Panc1 (cell line): ENCODE measurements around the gene SLC6A6. TPM values are rescaled to one million over a fixed set of nuclear protein-coding genes. Genes with fewer than 3 reads are reported as not detected.

Experiments used
- ATAC-seq: fragments of 200-7000 bp; cut with Tn5 transposase; 2 replicates; pipeline ENCODE4 v1.9.1; 2020; ENCODE audit warnings: mild to moderate bottlenecking, moderate library complexity
- BruUV-seq: library from RNA; stranded (reverse); fragments of 400-500 nt; replicated peaks from 2 replicates; lab custom pipeline; 2021; lab: Mats Ljungman, UMichigan
- CTCF ChIA-PET: fragments of 300-600 bp; sonication (Branson Sonifier 250); formaldehyde crosslinking; loops from one replicate; lab custom pipeline; 2022; ENCODE audit warnings: antibody characterized with exemption; lab: Charles Lee
- POLR2A ChIA-PET: fragments of 300-600 bp; sonication (Branson Sonifier 250); formaldehyde crosslinking; loops from one replicate; lab custom pipeline; 2022; ENCODE audit warnings: antibody characterized with exemption; lab: Charles Lee
- DNase-seq: peaks from one replicate; pipeline ENCODE4 v3.0.0-alpha.2; 2010; ENCODE audit warnings: low read depth, low spot score
- H3K27ac ChIP-seq: 2 replicates; pipeline ENCODE4 v1.5.1; 2011; ENCODE audit warnings: mild to moderate bottlenecking, low read length, inconsistent platforms
- H3K27me3 ChIP-seq: fragments of 200-500 bp; sonication (Bioruptor generic); 2 replicates; pipeline ENCODE4 v1.6.0; 2014; ENCODE audit warnings: low read length, inconsistent platforms; ENCODE audit not compliant: control insufficient read depth, insufficient read depth
- H3K36me3 ChIP-seq: fragments of 200-500 bp; sonication (Bioruptor generic); 2 replicates; pipeline ENCODE4 v1.5.1; 2014; ENCODE audit warnings: inconsistent platforms, mild to moderate bottlenecking, low read length, moderate library complexity; ENCODE audit not compliant: control insufficient read depth, insufficient read depth
- H3K4me1 ChIP-seq: 2 replicates; pipeline ENCODE4 v1.5.1; 2011; ENCODE audit warnings: inconsistent platforms, mild to moderate bottlenecking, low read length, moderate library complexity; ENCODE audit not compliant: control insufficient read depth, insufficient read depth
- H3K4me3 ChIP-seq, 2 experiments: 2 replicates each; pipeline ENCODE4 v1.5.1; 2011 to 2012; ENCODE audit warnings: low read depth in 2 of 2, low read length in 2 of 2, mild to moderate bottlenecking in 2 of 2, inconsistent platforms in 1 of 2, moderate library complexity in 1 of 2
- H3K9me3 ChIP-seq: fragments of 200-500 bp; sonication (Bioruptor generic); 2 replicates; pipeline ENCODE4 v1.5.1; 2014; ENCODE audit warnings: low read depth, mild to moderate bottlenecking, inconsistent platforms, low read length, moderate library complexity; ENCODE audit not compliant: control insufficient read depth, insufficient read depth
- POLR2AphosphoS5 ChIP-seq: IDR thresholded peaks from 2 replicates; pipeline ENCODE4 v1.6.1; 2012; ENCODE audit warnings: mild to moderate bottlenecking, low read depth, low read length, moderate library complexity
- REST ChIP-seq, 2 experiments: IDR thresholded peaks; 2 replicates each; pipeline ENCODE4 v1.6.1; 2011 to 2012; ENCODE audit warnings: low read depth in 2 of 2, control low read depth in 1 of 2, low read length in 1 of 2, mild to moderate bottlenecking in 1 of 2, moderate library complexity in 1 of 2; ENCODE audit not compliant: insufficient read depth in 1 of 2
- SIN3A ChIP-seq: IDR thresholded peaks from 2 replicates; pipeline ENCODE4 v1.6.1; 2012; ENCODE audit warnings: low read depth, mild to moderate bottlenecking, low read length, moderate library complexity, borderline replicate concordance; ENCODE audit not compliant: insufficient read depth
- TCF7L2 ChIP-seq: IDR thresholded peaks from 2 replicates; pipeline ENCODE4 v1.6.1; 2011; ENCODE audit warnings: mild to moderate bottlenecking, low read depth, low read length, inconsistent platforms
- in situ Hi-C: cut with HindIII; loops from 2 replicates; pipeline ENCODE4 v1.10.0; 2016; ENCODE audit warnings: low sequenced_read_pairs, low pct_unique_long_range_greater_than_20kb
- intact Hi-C: fragments of 100-400 bp; cut with micrococcal nuclease; formaldehyde crosslinking; loops from one replicate; pipeline ENCODE4 v1.10.0; 2022; ENCODE audit not compliant: unreplicated experiment
- total RNA-seq: library from RNA; stranded (reverse); gene quantifications from one replicate; pipeline ENCODE4 v1.2.1, GENCODE V29; 2021; ENCODE audit not compliant: unreplicated experiment
- TF ChIP-seq, protein P1 (sequence below): fragments of 450-650 bp; IDR thresholded peaks from 2 replicates; pipeline ENCODE4 v1.5.1; 2017; ENCODE audit warnings: mild to moderate bottlenecking

The SLC6A6 gene
- total RNA-seq, 1 experiment from 2014 or later: 61.0 TPM

- no peaks in the 10 kb centered on the region for H3K27me3 ChIP-seq
- H3K9me3 ChIP-seq: no peaks in the 10 kb centered on the region
- TF ChIP-seq REST (IDR thresholded peaks at IDR 0.05; ENCODE audit: insufficient read depth in 1 of 2, low read depth in 2 of 2, low read length in 1 of 2): no peak
- no peak for TF ChIP-seq TCF7L2
- TF ChIP-seq, protein P1, sequence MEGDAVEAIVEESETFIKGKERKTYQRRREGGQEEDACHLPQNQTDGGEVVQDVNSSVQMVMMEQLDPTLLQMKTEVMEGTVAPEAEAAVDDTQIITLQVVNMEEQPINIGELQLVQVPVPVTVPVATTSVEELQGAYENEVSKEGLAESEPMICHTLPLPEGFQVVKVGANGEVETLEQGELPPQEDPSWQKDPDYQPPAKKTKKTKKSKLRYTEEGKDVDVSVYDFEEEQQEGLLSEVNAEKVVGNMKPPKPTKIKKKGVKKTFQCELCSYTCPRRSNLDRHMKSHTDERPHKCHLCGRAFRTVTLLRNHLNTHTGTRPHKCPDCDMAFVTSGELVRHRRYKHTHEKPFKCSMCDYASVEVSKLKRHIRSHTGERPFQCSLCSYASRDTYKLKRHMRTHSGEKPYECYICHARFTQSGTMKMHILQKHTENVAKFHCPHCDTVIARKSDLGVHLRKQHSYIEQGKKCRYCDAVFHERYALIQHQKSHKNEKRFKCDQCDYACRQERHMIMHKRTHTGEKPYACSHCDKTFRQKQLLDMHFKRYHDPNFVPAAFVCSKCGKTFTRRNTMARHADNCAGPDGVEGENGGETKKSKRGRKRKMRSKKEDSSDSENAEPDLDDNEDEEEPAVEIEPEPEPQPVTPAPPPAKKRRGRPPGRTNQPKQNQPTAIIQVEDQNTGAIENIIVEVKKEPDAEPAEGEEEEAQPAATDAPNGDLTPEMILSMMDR: no peak
- no peak for TF ChIP-seq POLR2AphosphoS5
- TF ChIP-seq SIN3A: no peak
- BruUV-seq: no TSS peak
- intact Hi-C loops (no loop called here), in situ Hi-C loops (no loop called here)
- peaks cover 61% of the 10 kb centered on the region for H3K4me1 ChIP-seq
- H3K36me3 ChIP-seq: no peaks in the 10 kb centered on the region
- POLR2A ChIA-PET: interaction anchor here (0.6 kb wide), 1 partner anchor 57 kb away, joined by 11 read pairs; no protein-coding TSS in a partner anchor
- DNase-seq (no peak), ATAC-seq (no peak)
- peak overlapping the region; percentile 34; the same call in 1 of the 2 replicates for H3K27ac ChIP-seq
- H3K4me3 ChIP-seq: no peak overlapping the region
- CTCF ChIA-PET: no interaction called here
Measured at GRCh38 chr3:14415501-14415900, 13.1 kb downstream of the SLC6A6 start.

DNA sequence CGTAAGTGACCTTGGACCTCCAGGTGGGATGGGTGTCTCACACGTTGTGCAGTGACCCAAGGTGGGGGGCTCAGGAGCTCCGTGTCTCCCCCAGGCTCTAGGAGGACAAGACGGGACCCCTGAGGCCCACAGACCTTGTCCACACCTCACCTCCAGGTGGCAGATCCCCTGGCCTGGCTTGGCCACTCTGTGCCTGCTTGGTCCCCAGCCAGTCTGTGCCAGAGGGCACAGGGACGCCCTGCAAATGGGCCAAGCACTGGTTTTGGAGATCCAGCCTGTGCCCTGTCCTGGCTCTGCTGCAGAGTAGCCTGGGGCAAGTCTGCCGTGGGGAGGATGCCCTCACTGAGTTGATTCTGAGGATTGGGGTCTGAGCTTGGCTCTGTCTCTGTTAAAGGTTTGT is 14.0 kb downstream of the SLC6A6 start:
- Histone ChIP-seq H3K36me3 (no peaks in the 10 kb centered on the region), H3K27me3 (no peaks in the 10 kb centered on the region), H3K4me1 (peaks cover 52% of the 10 kb centered on the region), H3K27ac (no peak overlapping the region), H3K4me3 (no peak overlapping the region), H3K9me3 (no peaks in the 10 kb centered on the region)
- intact Hi-C loops: no loop called here
- POLR2A ChIA-PET: interaction anchor here (0.6 kb wide), 1 partner anchor 1998 kb away, joined by 3 read pairs; no protein-coding TSS in a partner anchor
- in situ Hi-C loops: no loop called here
- no TSS peak for BruUV-seq
- TF ChIP-seq SIN3A (no peak), REST (IDR thresholded peaks at IDR 0.05; ENCODE audit: insufficient read depth in 1 of 2, low read depth in 2 of 2, low read length in 1 of 2) (no peak), POLR2AphosphoS5 (no peak), TCF7L2 (no peak)
- TF ChIP-seq, protein P1: no peak
- ATAC-seq (no peak), DNase-seq (no peak)
- CTCF ChIA-PET: no interaction called here
